GM19468 (cell line): ENCODE results near the gene OR1F1.

Experiments used
- ATAC-seq: cut with Tn5 transposase; IDR thresholded peaks from one replicate; pipeline ENCODE4 v1.9.1; 2021; ENCODE audit warnings: mild to moderate bottlenecking, moderate library complexity, moderate number of reproducible peaks; ENCODE audit not compliant: unreplicated experiment; ENCODE audit errors: extremely low read depth

OR1F1 gene

GRCh38 chr16:3242709-3243108 is 54.7 kb downstream of the OR1F1 start:
- no peak for ATAC-seq

- no peak for ATAC-seq
Measured at GRCh38 chr16:3243882-3244281, 55.9 kb downstream of the OR1F1 start.

GRCh38 chr16:3246002-3246401 is 58.0 kb downstream of the OR1F1 start:
- ATAC-seq, result no peak

DNA sequence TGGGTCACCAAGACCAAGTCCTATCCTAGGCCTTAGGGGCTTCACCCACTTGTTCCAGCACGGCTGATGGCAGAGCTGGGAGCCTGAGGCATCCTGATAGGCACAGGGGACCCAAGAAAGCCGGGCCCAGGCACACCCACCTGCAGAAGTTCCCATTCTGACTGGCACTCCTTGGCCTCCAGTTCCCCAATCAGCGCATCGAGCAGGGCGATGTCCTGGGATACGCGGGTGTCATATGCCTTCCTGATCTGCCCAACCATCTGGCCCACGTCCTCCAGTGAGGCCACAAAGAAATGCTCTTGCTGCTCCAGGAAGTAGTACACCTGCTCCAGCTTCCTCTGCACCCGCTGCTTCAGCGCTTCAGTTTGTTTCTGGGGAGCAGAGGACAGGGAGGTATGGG is 58.9 kb downstream of the OR1F1 start:
- no peak for ATAC-seq

- no peak for ATAC-seq
Measured at GRCh38 chr16:3248596-3248995, 60.6 kb downstream of the OR1F1 start.

DNA sequence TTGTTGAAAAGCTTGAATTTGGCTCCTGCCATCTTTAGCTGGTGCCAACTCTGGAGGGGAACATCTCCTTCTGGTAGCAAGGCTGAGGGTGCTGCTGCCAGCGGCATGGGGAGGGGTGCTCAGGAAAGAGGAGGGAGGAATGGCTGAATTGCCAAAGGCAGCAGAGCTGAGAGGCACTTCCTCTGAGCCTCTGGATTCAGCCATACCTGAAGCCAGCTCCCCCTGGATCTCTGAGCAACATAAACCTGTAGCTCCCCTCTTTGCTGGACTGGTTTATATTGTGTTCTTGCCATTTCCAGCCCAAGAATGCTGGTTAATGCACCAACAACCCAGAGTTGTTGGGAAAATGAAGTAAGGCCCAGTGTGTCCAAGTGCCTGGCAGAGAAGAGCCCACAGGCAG is 61.0 kb downstream of the OR1F1 start:
- no peak for ATAC-seq

- ATAC-seq, result no peak
Measured at GRCh38 chr16:3249451-3249850, 61.4 kb downstream of the OR1F1 start.

DNA sequence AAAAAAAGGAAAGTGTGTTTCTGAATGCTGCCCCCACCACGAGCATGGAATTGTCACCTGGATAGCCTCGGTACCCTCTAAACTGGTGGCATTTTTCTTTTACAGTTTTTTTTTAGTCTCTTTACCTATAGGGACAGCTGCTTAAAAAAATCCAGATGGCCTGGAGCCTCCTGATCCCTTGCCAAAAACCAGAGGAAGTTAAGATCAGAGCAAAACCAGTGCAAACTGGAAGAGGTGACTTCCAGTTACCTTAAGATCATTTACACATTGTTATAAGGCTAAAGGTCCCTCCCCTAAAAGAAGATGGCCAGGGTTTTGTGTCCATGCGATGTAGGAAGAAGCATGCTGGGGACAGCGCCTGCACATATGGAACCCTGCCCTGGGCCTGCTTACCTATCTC is 65.0 kb downstream of the OR1F1 start:
- no peak for ATAC-seq

DNA sequence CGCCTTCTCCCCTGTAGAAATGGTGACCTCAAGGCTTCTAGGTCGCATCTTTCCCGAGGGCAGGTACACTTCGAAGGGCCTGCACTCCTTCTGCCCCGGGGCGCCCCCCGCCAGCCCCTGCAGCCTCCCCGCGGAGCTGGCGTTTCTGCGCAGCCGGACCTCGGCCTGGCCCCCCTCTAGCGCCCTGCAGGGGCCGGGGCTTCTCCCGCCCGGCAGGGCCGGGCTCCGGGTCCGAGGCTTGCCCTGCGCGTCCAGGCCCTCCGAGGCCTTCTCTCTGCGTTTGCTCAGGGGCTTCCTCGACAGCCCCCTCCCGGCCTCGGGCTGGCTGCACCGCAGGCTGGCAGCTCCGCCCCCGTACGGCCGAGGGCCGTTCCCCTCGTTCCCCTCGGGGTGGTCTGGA is 66.3 kb downstream of the OR1F1 start:
- no peak for ATAC-seq
